Gastrocnemius medialis (tissue), 4 donors: ENCODE data around the gene PGLYRP3. TPM values are rescaled to one million over a fixed set of nuclear protein-coding genes. Genes with fewer than 3 reads are reported as not detected.

ENCODE experiments used
- ATAC-seq, 2 donors: fragments of 150-250 bp; one replicate each; pipeline ENCODE4 v1.9.1; 2016
- DNase-seq, 2 donors: peaks; one replicate each; pipeline ENCODE4 v3.0.0-alpha.2; 2019
- H3K27ac ChIP-seq, 4 donors: fragments of 200-600 bp; sonication (generic); 1 replicate in 1 of 4; 2 replicates in 3 of 4; pipeline ENCODE4 v1.5.1; 2016 to 2018; ENCODE audit warnings: mild to moderate bottlenecking in 2 of 4, moderate library complexity in 1 of 4
- H3K27me3 ChIP-seq, 3 donors: fragments of 200-600 bp; sonication (generic) in 2 of 3; 1 replicate in 1 of 3; 2 replicates in 2 of 3; pipeline versions ENCODE4 v1.5.1 to v1.6.0; 2016 to 2019; ENCODE audit warnings: mild to moderate bottlenecking in 1 of 3, moderate library complexity in 1 of 3
- H3K36me3 ChIP-seq, 2 donors: fragments of 200-600 bp; sonication (generic) in 1 of 2; one replicate each; pipeline ENCODE4 v1.5.1; 2017 to 2018
- H3K4me1 ChIP-seq, 2 donors: fragments of 200-600 bp; sonication (generic) in 1 of 2; one replicate each; pipeline ENCODE4 v1.5.1; 2016 to 2017; ENCODE audit warnings: mild to moderate bottlenecking in 2 of 2
- H3K4me3 ChIP-seq, 4 donors: fragments of 200-600 bp; sonication (generic) in 3 of 4; 1 replicate in 1 of 4; 2 replicates in 3 of 4; pipeline ENCODE4 v1.5.1; 2016 to 2019; ENCODE audit warnings: mild to moderate bottlenecking in 2 of 4
- H3K9me3 ChIP-seq, 3 donors: fragments of 200-600 bp; sonication (generic) in 2 of 3; 1 replicate in 1 of 3; 2 replicates in 2 of 3; pipeline ENCODE4 v1.5.1; 2016 to 2019
- POLR2A ChIP-seq, 2 donors: fragments of 450-650 bp; IDR thresholded peaks; one replicate each; pipeline ENCODE4 v1.6.1; 2017; ENCODE audit warnings: antibody characterized with exemption in 2 of 2, mild to moderate bottlenecking in 2 of 2, moderate library complexity in 2 of 2
- in situ Hi-C, 4 donors: fragments of 200-750 bp; cut with MboI; loops; one replicate each; pipeline versions ENCODE4 v1.15.0 to v1.8.0; 2017; ENCODE audit warnings: low sequenced_read_pairs in 4 of 4
- intact Hi-C: fragments of 100-400 bp; cut with DNase I; formaldehyde crosslinking; loops from one replicate; pipeline ENCODE4 v1.15.1; 2023; ENCODE audit warnings: low total_unique reads
- total RNA-seq, 4 donors: library from RNA; depleted of rRNA; stranded (reverse); fragments of >200 nt; gene quantifications; one replicate each; pipeline versions ENCODE4 v1.1.0 to v1.2.3, GENCODE V29; 2016
- TF ChIP-seq, protein P1 (sequence below), 5 experiments: fragments of 450-650 bp in 3 of 5; fragments of 200-600 bp in 2 of 5; sonication (generic) in 2 of 5; IDR thresholded peaks in 4 of 5; conservative IDR thresholded peaks in 1 of 5; 1 replicate in 4 of 5; 2 replicates in 1 of 5; pipeline ENCODE4 v1.5.1; 2016 to 2019; ENCODE audit warnings: antibody characterized with exemption in 5 of 5, mild to moderate bottlenecking in 3 of 5, moderate library complexity in 3 of 5

Gene PGLYRP3
- total RNA-seq, 4 donors from 2014 or later, result not detected

GRCh38 chr1:153261281-153262069 is 51.3 kb downstream of the PGLYRP3 start:
- peaks cover 47 to 65% (median 48%) of the 10 kb centered on the region in 3 donors for H3K27me3 ChIP-seq
- no peaks in the 10 kb centered on the region for H3K9me3 ChIP-seq
- no peak overlapping the region for H3K27ac ChIP-seq
- intact Hi-C loops (no loop called here), in situ Hi-C loops (no loop called here)
- no peak for DNase-seq
- peaks cover 4 to 7% of the 10 kb centered on the region in 2 donors for H3K4me1 ChIP-seq
- TF ChIP-seq POLR2A (IDR thresholded peaks at IDR 0.05), result no peak
- TF ChIP-seq, protein P1, sequence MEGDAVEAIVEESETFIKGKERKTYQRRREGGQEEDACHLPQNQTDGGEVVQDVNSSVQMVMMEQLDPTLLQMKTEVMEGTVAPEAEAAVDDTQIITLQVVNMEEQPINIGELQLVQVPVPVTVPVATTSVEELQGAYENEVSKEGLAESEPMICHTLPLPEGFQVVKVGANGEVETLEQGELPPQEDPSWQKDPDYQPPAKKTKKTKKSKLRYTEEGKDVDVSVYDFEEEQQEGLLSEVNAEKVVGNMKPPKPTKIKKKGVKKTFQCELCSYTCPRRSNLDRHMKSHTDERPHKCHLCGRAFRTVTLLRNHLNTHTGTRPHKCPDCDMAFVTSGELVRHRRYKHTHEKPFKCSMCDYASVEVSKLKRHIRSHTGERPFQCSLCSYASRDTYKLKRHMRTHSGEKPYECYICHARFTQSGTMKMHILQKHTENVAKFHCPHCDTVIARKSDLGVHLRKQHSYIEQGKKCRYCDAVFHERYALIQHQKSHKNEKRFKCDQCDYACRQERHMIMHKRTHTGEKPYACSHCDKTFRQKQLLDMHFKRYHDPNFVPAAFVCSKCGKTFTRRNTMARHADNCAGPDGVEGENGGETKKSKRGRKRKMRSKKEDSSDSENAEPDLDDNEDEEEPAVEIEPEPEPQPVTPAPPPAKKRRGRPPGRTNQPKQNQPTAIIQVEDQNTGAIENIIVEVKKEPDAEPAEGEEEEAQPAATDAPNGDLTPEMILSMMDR (IDR thresholded peaks at IDR 0.05 in 4 of 5, conservative IDR thresholded peaks at IDR 0.05 in 1 of 5), result no peak
- no peak for ATAC-seq
- H3K4me3 ChIP-seq, result peak overlapping the region; percentile 34 to 50 (median 42)
- no peaks in the 10 kb centered on the region for H3K36me3 ChIP-seq

DNA sequence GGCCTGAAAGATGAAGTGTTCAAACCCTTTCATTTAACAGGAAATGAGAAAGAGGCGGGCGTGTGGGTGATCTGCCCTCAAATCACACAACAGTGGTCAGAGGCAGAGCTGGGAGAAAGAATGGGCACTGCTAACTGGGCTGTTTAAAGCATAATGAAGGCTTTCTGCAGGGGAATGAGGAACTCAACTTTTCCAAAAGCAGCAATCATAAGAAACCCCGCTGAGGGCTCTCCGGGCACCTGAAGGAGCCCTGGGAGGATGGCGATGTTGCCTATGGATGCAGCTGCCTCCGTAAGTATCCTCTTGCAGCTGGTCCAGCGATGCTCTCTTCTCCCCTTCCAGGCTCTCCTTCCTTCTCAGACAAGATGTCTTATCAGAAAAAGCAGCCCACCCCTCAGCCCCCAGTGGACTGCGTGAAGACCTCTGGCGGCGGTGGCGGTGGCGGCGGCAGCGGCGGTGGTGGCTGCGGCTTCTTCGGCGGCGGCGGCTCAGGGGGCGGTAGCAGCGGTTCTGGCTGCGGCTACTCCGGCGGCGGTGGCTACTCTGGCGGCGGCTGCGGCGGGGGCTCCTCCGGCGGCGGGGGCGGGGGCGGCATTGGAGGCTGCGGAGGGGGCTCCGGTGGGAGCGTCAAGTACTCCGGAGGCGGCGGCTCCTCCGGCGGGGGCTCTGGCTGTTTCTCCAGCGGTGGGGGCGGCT is 52.0 kb downstream of the PGLYRP3 start:
- DNase-seq (no peak), ATAC-seq (no peak)
- Histone ChIP-seq H3K4me1 (peaks cover 4 to 7% of the 10 kb centered on the region in 2 donors), H3K27me3 (peaks cover 47 to 61% (median 48%) of the 10 kb centered on the region in 3 donors), H3K4me3 (peak overlapping the region; percentile 34 to 50 (median 42)), H3K36me3 (no peaks in the 10 kb centered on the region), H3K27ac (no peak overlapping the region), H3K9me3 (no peaks in the 10 kb centered on the region)
- TF ChIP-seq, protein P1 (IDR thresholded peaks at IDR 0.05 in 4 of 5, conservative IDR thresholded peaks at IDR 0.05 in 1 of 5), result no peak
- TF ChIP-seq POLR2A (IDR thresholded peaks at IDR 0.05), result no peak
- in situ Hi-C loops, result no loop called here
- intact Hi-C loops, result no loop called here

- intact Hi-C loops (no loop called here), in situ Hi-C loops (no loop called here)
- TF ChIP-seq, protein P1 (IDR thresholded peaks at IDR 0.05 in 4 of 5, conservative IDR thresholded peaks at IDR 0.05 in 1 of 5), result no peak
- no peak for TF ChIP-seq POLR2A (IDR thresholded peaks at IDR 0.05)
- H3K4me3 ChIP-seq, result no peak within 1 kb of the TSS
- H3K9me3 ChIP-seq, result no peaks in the 10 kb centered on the region
- ATAC-seq (no peak), DNase-seq (no peak)
- no peaks in the 10 kb centered on the region for H3K36me3 ChIP-seq
- peaks cover 4 to 7% of the 10 kb centered on the region in 2 donors for H3K4me1 ChIP-seq
- peaks cover 37 to 53% (median 48%) of the 10 kb centered on the region in 3 donors for H3K27me3 ChIP-seq
- no peak within 1 kb of the TSS for H3K27ac ChIP-seq
Observed at GRCh38 chr1:153259387-153259786, 53.4 kb downstream of the PGLYRP3 start, which contains the start of gene LORICRIN. TSS of gene LORICRIN (plus strand) at chr1:153259687. CDS start at chr1:153260950, 1,263 bp downstream.

DNA sequence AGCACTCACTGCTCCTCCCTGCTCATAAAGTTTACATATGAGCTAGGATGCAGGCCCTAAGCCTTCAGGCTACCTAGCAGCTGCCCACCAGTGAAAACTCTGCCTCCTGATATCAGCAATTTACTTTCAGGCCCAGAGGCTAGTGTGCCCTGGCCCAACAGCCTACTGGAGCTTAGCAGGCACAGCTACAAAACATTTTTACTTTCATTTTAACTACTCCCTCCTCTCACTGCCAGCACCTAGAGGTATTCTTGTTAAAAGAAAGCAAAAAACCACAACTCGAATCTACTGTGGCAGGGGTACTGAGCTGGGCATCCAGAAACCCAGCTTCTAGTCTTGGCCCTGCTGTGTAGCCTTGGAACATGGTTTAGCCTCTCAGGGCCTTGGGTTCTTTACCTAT is 59.1 kb downstream of the PGLYRP3 start:
- H3K27me3 ChIP-seq, result peaks cover 0 to 3% (median 0%) of the 10 kb centered on the region in 3 donors
- in situ Hi-C loops, result no loop called here
- TF ChIP-seq, protein P1 (IDR thresholded peaks at IDR 0.05 in 4 of 5, conservative IDR thresholded peaks at IDR 0.05 in 1 of 5), result no peak
- no peak for TF ChIP-seq POLR2A (IDR thresholded peaks at IDR 0.05)

More for the DNA sequence above, 59.1 kb downstream of the PGLYRP3 start:
- H3K4me3 ChIP-seq, result no peak overlapping the region
- no peak overlapping the region for H3K27ac ChIP-seq
- intact Hi-C loops, result no loop called here
- DNase-seq, result no peak
- H3K4me1 ChIP-seq, result no peaks in the 10 kb centered on the region
- no peaks in the 10 kb centered on the region for H3K36me3 ChIP-seq
- no peak for ATAC-seq
- H3K9me3 ChIP-seq, result no peaks in the 10 kb centered on the region
